Measurements from ENCODE around the gene PTX4. TPM values are rescaled to one million over a fixed set of nuclear protein-coding genes. Genes with fewer than 3 reads are reported as not detected.

PTX4 gene
- total RNA-seq, 1 donor from 2014 or later: not detected

- Histone ChIP-seq H3K4me1 (no peaks in the 10 kb centered on the region), H3K27me3 (no peaks in the 10 kb centered on the region), H3K9me3 (no peaks in the 10 kb centered on the region), H3K36me3 (peaks cover 54 to 74% of the 10 kb centered on the region in 2 donors), H3K4me3 (no peak overlapping the region), H3K27ac (no peak overlapping the region)
- intact Hi-C loops (cut with DNase I): no loop called here
- TF ChIP-seq, protein P1, sequence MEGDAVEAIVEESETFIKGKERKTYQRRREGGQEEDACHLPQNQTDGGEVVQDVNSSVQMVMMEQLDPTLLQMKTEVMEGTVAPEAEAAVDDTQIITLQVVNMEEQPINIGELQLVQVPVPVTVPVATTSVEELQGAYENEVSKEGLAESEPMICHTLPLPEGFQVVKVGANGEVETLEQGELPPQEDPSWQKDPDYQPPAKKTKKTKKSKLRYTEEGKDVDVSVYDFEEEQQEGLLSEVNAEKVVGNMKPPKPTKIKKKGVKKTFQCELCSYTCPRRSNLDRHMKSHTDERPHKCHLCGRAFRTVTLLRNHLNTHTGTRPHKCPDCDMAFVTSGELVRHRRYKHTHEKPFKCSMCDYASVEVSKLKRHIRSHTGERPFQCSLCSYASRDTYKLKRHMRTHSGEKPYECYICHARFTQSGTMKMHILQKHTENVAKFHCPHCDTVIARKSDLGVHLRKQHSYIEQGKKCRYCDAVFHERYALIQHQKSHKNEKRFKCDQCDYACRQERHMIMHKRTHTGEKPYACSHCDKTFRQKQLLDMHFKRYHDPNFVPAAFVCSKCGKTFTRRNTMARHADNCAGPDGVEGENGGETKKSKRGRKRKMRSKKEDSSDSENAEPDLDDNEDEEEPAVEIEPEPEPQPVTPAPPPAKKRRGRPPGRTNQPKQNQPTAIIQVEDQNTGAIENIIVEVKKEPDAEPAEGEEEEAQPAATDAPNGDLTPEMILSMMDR (IDR thresholded peaks at IDR 0.05): no peak
- DNase-seq (ENCODE audit: low spot score in 2 of 2): no peak
Observed at GRCh38 chr16:1447965-1448364, 40.8 kb downstream of the PTX4 start.

DNA sequence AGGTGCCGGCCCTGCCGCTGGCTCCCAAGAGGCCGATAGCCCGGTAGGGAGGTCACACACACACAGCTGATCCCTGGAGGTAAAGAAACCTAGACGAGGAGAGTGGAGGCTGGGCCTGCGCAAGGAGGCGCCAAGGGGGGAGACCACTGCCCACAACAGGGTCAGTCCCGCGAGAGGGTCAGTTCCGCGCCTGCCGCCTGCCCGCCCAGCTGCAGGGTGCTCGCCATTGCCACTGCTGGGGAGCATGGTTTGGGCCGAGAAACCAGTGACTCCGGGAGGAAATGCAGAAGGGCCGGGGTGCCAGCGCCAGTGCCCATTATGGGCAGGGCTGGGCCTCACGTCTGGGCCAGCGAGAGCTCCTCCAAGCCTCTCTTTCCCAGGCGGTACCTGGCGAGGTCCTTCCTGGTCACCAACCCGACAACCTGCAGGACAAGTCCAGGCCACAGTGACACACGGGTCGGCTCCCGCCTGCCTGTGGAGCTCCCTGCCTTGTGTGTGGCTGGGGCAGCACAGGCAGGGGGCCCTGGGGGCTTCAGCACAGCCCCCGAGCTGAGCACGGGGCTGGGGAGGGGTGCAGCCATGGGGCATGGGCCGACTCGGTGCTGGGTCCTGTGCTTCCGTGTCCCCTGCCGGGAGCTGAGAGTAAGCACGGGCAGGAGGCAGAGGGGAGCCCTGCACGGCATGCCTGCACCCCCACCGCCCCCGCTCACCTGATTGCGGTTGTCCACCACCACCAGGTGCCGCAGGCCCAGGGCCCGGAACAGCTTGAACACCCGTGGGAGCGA, 42.3 kb downstream of the PTX4 start:
- Histone ChIP-seq H3K27me3 (no peaks in the 10 kb centered on the region), H3K27ac (no peak overlapping the region), H3K4me1 (no peaks in the 10 kb centered on the region), H3K4me3 (no peak overlapping the region), H3K36me3 (peaks cover 42 to 60% of the 10 kb centered on the region in 2 donors), H3K9me3 (no peaks in the 10 kb centered on the region)
- TF ChIP-seq, protein P1 (IDR thresholded peaks at IDR 0.05): no peak
- intact Hi-C loops (cut with DNase I): no loop called here
- no peak for DNase-seq (ENCODE audit: low spot score in 2 of 2)

GRCh38 chr16:1445518-1446203, 43.1 kb downstream of the PTX4 start:
- Histone ChIP-seq H3K9me3 (no peaks in the 10 kb centered on the region), H3K4me1 (no peaks in the 10 kb centered on the region), H3K36me3 (peaks cover 33 to 51% of the 10 kb centered on the region in 2 donors), H3K27me3 (no peaks in the 10 kb centered on the region), H3K27ac (no peak overlapping the region), H3K4me3 (no peak overlapping the region)
- no peak for DNase-seq (ENCODE audit: low spot score in 2 of 2)
- TF ChIP-seq, protein P1 (IDR thresholded peaks at IDR 0.05): no peak
- intact Hi-C loops (cut with DNase I): no loop called here

- Histone ChIP-seq H3K4me1 (no peaks in the 10 kb centered on the region), H3K27me3 (no peaks in the 10 kb centered on the region), H3K27ac (no peak overlapping the region), H3K36me3 (peaks cover 30 to 44% of the 10 kb centered on the region in 2 donors), H3K9me3 (no peaks in the 10 kb centered on the region), H3K4me3 (no peak overlapping the region)
- no peak for DNase-seq (ENCODE audit: low spot score in 2 of 2)
- TF ChIP-seq, protein P1 (IDR thresholded peaks at IDR 0.05): no peak
- intact Hi-C loops (cut with DNase I): no loop called here
Observed at GRCh38 chr16:1444730-1445517, 43.8 kb downstream of the PTX4 start.

GRCh38 chr16:1443980-1444729, 44.6 kb downstream of the PTX4 start, which contains the start of gene CCDC154:
Gene CCDC154, minus strand, starts transcription at chr16:1444556. Its CDS starts 234 bp downstream, at chr16:1444322.
- Histone ChIP-seq H3K4me3 (no peak within 1 kb of the TSS), H3K4me1 (no peaks in the 10 kb centered on the region), H3K9me3 (no peaks in the 10 kb centered on the region), H3K36me3 (peaks cover 24 to 36% of the 10 kb centered on the region in 2 donors), H3K27me3 (no peaks in the 10 kb centered on the region), H3K27ac (no peak within 1 kb of the TSS)
- intact Hi-C loops (cut with DNase I): no loop called here
- TF ChIP-seq, protein P1 (IDR thresholded peaks at IDR 0.05): no peak
- no peak for DNase-seq (ENCODE audit: low spot score in 2 of 2)
